ENCODE data around the gene LDLRAD4.

GRCh38 chr18:13217971-13218367 lies 591 bp upstream of the LDLRAD4 start:
- TF ChIP-seq MEF2A (IDR thresholded peaks at IDR 0.05; ENCODE audit: control insufficient read depth, low read depth, low read length) = no peak
- TF ChIP-seq CTCF (IDR thresholded peaks at IDR 0.05 in 2 of 3, conservative IDR thresholded peaks at IDR 0.05 in 1 of 3; ENCODE audit: insufficient read depth in 2 of 3, low read depth in 1 of 3, low read length in 3 of 3) = no peak
- TF ChIP-seq ZNF449 (CRISPR knock-in tag; IDR thresholded peaks at IDR 0.05) = no peak
- no peak for TF ChIP-seq ZNF398 (CRISPR knock-in tag; IDR thresholded peaks at IDR 0.05)
- no peak for TF ChIP-seq POLR2A (conservative IDR thresholded peaks at IDR 0.05)
- no peak for TF ChIP-seq CHAMP1 (IDR thresholded peaks at IDR 0.05)
- no peak for TF ChIP-seq REST (IDR thresholded peaks at IDR 0.05; ENCODE audit: borderline replicate concordance)
- TF ChIP-seq REST (CRISPR knock-in tag; IDR thresholded peaks at IDR 0.05; ENCODE audit: low read depth) = no peak
- TF ChIP-seq ELF1 (tag; IDR thresholded peaks at IDR 0.05) = no peak
- no peak for TF ChIP-seq POLR2AphosphoS5 (IDR thresholded peaks at IDR 0.05; ENCODE audit: control insufficient read depth, insufficient read depth, low read depth, low read length)

All from K562 (cell line).